PC-3 (cell line): ENCODE results near the gene SURF6. TPM values are rescaled to one million over a fixed set of nuclear protein-coding genes. Genes with fewer than 3 reads are reported as not detected.
A peak's percentile ranks its signal among the peaks of the same experiment; 100 is the strongest.

ENCODE experiments used
- ATAC-seq: fragments of 200-7000 bp; cut with Tn5 transposase; 2 replicates; pipeline ENCODE4 v1.9.1; 2020; ENCODE audit warnings: mild to moderate bottlenecking, moderate library complexity
- BruUV-seq: library from RNA; stranded (reverse); fragments of 400-500 nt; replicated peaks from 2 replicates; lab custom pipeline; 2021; lab: Mats Ljungman, UMichigan
- CTCF ChIA-PET: fragments of 300-600 bp; sonication (Branson Sonifier 250); formaldehyde crosslinking; loops from one replicate; lab custom pipeline; 2022; ENCODE audit warnings: antibody characterized with exemption; lab: Charles Lee
- POLR2A ChIA-PET: fragments of 300-600 bp; sonication (Branson Sonifier 250); formaldehyde crosslinking; loops from one replicate; lab custom pipeline; 2022; ENCODE audit warnings: antibody characterized with exemption; ENCODE audit not compliant: unreplicated experiment; lab: Charles Lee
- DNase-seq: peaks from one replicate; pipeline ENCODE4 v3.0.0-alpha.2; 2015
- H2AFZ ChIP-seq: fragments of 300-600 bp; sonication (generic); 2 replicates; pipeline ENCODE4 v1.6.0; 2016; ENCODE audit warnings: antibody characterized with exemption, low read length
- H3F3A ChIP-seq: fragments of 300-600 bp; sonication (generic); one replicate; pipeline ENCODE4 v1.6.0; 2017; ENCODE audit warnings: antibody characterized with exemption, low read length, control low read depth, mild to moderate bottlenecking; ENCODE audit not compliant: unreplicated experiment
- H3K27ac ChIP-seq: fragments of 300-600 bp; sonication (generic); 2 replicates; pipeline ENCODE4 v1.5.1; 2016; ENCODE audit warnings: mild to moderate bottlenecking, low read length
- H3K27me3 ChIP-seq: fragments of 300-600 bp; sonication (generic); 2 replicates; pipeline ENCODE4 v1.6.1; 2016; ENCODE audit warnings: low read length, mixed read lengths
- H3K36me3 ChIP-seq: fragments of 300-600 bp; sonication (generic); 2 replicates; pipeline ENCODE4 v1.6.1; 2016; ENCODE audit warnings: low read depth, mixed run types, low read length, mixed read lengths
- H3K4me1 ChIP-seq: fragments of 300-600 bp; sonication (generic); 2 replicates; pipeline ENCODE4 v1.5.1; 2016; ENCODE audit warnings: low read length; ENCODE audit not compliant: insufficient read depth
- H3K4me2 ChIP-seq: fragments of 300-600 bp; sonication (generic); 2 replicates; pipeline ENCODE4 v1.6.0; 2016; ENCODE audit warnings: low read length
- H3K4me3 ChIP-seq: fragments of 300-600 bp; sonication (generic); 2 replicates; pipeline ENCODE4 v1.5.1; 2016; ENCODE audit warnings: mild to moderate bottlenecking, low read length, mixed read lengths
- H3K79me2 ChIP-seq: fragments of 300-600 bp; sonication (generic); 2 replicates; pipeline ENCODE4 v1.6.1; 2017; ENCODE audit warnings: low read length, mixed read lengths
- H3K9ac ChIP-seq: fragments of 300-600 bp; sonication (generic); 2 replicates; pipeline ENCODE4 v1.6.0; 2016; ENCODE audit warnings: mild to moderate bottlenecking, low read length
- H3K9me2 ChIP-seq: fragments of 300-600 bp; sonication (generic); replicated peaks from 2 replicates; pipeline ENCODE4 v1.6.1; 2016; ENCODE audit warnings: mixed run types, low read length, mixed read lengths
- H3K9me3 ChIP-seq: fragments of 300-600 bp; sonication (generic); 2 replicates; pipeline ENCODE4 v1.6.1; 2016; ENCODE audit warnings: low read length, mixed read lengths
- H4K20me1 ChIP-seq: fragments of 300-600 bp; sonication (generic); 2 replicates; pipeline ENCODE4 v1.6.1; 2016; ENCODE audit warnings: low read length, mixed read lengths
- CTCF ChIP-seq: fragments of 300-600 bp; sonication (generic); conservative IDR thresholded peaks from 2 replicates; pipeline ENCODE4 v1.5.1; 2017; ENCODE audit warnings: antibody characterized with exemption, low read depth, mild to moderate bottlenecking, low read length
- EZH2 ChIP-seq: fragments of 300-600 bp; sonication (generic); IDR thresholded peaks from one replicate; pipeline ENCODE4 v1.6.1; 2017; ENCODE audit warnings: antibody characterized with exemption, mild to moderate bottlenecking, low read length; ENCODE audit not compliant: unreplicated experiment
- EZH2phosphoT487 ChIP-seq: fragments of 300-600 bp; sonication (generic); IDR thresholded peaks from 2 replicates; pipeline ENCODE4 v1.6.1; 2018; ENCODE audit warnings: mild to moderate bottlenecking, antibody characterized with exemption, low read length, borderline replicate concordance
- intact Hi-C: fragments of 100-400 bp; cut with micrococcal nuclease; formaldehyde crosslinking; loops from 2 replicates; pipeline ENCODE4 v1.9.0; 2023
- total RNA-seq: library from RNA; depleted of rRNA; stranded (reverse); fragments of >200 nt; gene quantifications from 2 replicates; pipeline ENCODE4 v1.2.3, GENCODE V29; 2014

SURF6 gene
- total RNA-seq, 1 experiment from 2014 or later: 28.0 TPM

GRCh38 chr9:133347515-133347984, 11.6 kb upstream of the SURF6 start:
- ATAC-seq (peak; percentile 34), DNase-seq (peak; percentile 18)
- Histone ChIP-seq H3K4me1 (peaks cover 13% of the 10 kb centered on the region), H3F3A (peaks cover 6% of the 10 kb centered on the region), H3K9ac (peak overlapping the region; percentile 100), H3K9me3 (no peaks in the 10 kb centered on the region), H3K4me2 (peak overlapping the region; percentile 93), H3K79me2 (peaks cover 48% of the 10 kb centered on the region), H4K20me1 (peaks cover 24% of the 10 kb centered on the region), H3K27ac (0 out of 2 replicates have a peak overlapping the region, but pooled peaks have one; percentile 18), H3K36me3 (peaks cover 41% of the 10 kb centered on the region), H3K9me2 (no peaks in the 10 kb centered on the region), H3K4me3 (peak overlapping the region; percentile 100), H3K27me3 (no peaks in the 10 kb centered on the region), H2AFZ (peak overlapping the region; percentile 63)
- TF ChIP-seq EZH2phosphoT487: no peak
- TF ChIP-seq EZH2: no peak
- no peak for TF ChIP-seq CTCF
- BruUV-seq: no TSS peak
- ChIA-PET CTCF (no interaction called here), POLR2A (no interaction called here)
- intact Hi-C loops: no loop called here

GRCh38 chr9:133346021-133346785, 10.2 kb upstream of the SURF6 start:
- intact Hi-C loops: no loop called here

More at GRCh38 chr9:133346021-133346785, 10.2 kb upstream of the SURF6 start:
- Histone ChIP-seq H3K27me3 (no peaks in the 10 kb centered on the region), H3K4me3 (peak overlapping the region; percentile 85), H4K20me1 (peaks cover 19% of the 10 kb centered on the region), H3K4me1 (peaks cover 13% of the 10 kb centered on the region), H3K27ac (no peak overlapping the region), H3K4me2 (peak overlapping the region; percentile 88), H3F3A (peaks cover 6% of the 10 kb centered on the region), H3K79me2 (peaks cover 48% of the 10 kb centered on the region), H3K9me2 (no peaks in the 10 kb centered on the region), H3K9me3 (no peaks in the 10 kb centered on the region), H2AFZ (peak overlapping the region; percentile 57; the same call in 1 of the 2 replicates), H3K9ac (peak overlapping the region; percentile 100; the same call in 1 of the 2 replicates), H3K36me3 (peaks cover 28% of the 10 kb centered on the region)
- ATAC-seq (no peak), DNase-seq (no peak)
- TF ChIP-seq EZH2 (no peak), EZH2phosphoT487 (no peak), CTCF (no peak)
- POLR2A ChIA-PET: interaction anchor here (0.7 kb wide), 1 partner anchor 10 kb away, joined by 4 read pairs; the partner anchor contains the start of gene SURF1
- CTCF ChIA-PET: no interaction called here
- no TSS peak for BruUV-seq
